Putamen (tissue), 1 donor: ENCODE measurements around the gene VRK2.
"Not testable (repeated sequence)": the region's sequence is repeated elsewhere in the genome, so short reads cannot be mapped to it uniquely, and the experiment has no call there.

ENCODE experiments used
- DNase-seq: peaks from one replicate; pipeline ENCODE4 v3.0.0-alpha.2; 2016; ENCODE audit warnings: low spot score

VRK2 gene

GRCh38 chr2:58055033-58055786, 8.6 kb downstream of the VRK2 start:
- no peak for DNase-seq

DNA sequence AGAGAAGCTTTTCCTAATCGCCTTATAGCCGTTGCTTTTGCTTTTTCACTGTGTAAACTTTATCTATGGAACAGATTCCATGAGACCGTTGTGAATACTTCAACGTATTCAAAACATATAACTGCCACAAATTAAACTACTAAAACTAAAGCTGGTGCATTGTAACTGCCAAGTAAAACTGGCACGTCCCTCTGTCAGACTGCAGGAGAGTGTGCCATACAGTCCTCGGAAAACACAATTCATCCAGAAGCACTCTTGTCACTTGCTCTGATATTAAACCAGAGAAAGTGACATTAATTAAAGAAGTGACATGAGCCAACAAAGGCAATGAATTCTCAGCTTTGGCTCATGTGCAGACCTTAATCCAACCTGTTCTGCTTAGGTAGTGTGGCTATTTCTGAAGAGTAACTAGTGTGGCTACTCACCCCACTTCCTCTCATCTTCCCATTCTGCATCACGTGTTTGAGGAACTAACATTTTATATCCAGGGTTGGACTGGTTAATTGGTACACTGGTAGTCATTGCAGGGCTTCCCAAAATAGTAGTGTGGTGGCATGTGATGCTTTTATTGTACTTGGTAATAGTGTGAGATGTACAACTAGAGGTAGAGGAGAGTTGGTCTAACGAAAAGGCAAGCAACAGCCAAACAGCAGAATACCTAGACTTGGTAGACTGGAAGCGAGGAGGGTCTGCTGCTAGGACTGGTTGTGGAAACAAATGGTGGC, 9.7 kb downstream of the VRK2 start:
- DNase-seq, result no peak

GRCh38 chr2:58057707-58058530, 11.3 kb downstream of the VRK2 start:
- peak; percentile 36 for DNase-seq

- DNase-seq, result peak; percentile 41
Observed at GRCh38 chr2:58063641-58064040, 17.0 kb downstream of the VRK2 start.

DNA sequence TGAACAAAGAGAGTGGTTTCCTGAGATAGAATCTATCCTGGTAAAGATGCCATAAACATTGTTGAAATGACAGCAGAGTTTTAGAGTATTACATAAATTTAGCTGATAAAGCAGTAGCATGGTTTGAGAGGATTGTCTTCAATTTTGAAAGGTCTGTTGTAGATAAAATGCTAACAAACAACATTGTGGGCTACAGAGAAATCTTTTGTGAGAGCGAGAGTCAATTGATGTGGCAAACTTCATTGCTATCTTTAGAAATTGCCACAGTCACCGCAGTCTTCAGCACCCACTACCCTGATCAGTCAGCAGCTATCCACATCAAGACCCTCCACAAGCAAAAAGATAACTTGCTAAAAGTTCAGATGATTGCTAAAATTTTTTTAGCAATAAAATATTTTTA, 17.5 kb downstream of the VRK2 start:
- DNase-seq, result no peak

GRCh38 chr2:58065248-58065647, 18.6 kb downstream of the VRK2 start:
- no peak for DNase-seq

DNA sequence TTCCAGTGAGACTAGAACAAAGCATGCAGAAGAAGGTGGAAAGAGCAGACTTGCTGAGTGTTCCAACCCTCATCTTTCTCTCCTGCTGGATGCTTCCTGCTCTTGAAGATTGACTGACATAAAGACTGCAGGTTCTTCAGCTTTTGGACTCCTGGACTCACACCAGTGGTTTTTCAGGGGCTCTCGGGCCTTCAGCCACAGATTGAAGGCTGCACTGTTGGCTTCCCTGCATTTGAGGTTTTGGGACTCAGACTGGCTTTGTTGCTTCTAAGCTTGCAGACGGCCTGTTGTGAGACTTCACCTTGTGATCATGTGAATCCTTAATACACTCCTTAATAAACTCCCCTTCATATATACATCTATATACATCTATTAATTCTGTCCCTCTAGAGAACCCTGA, 20.4 kb downstream of the VRK2 start:
- no peak for DNase-seq

DNA sequence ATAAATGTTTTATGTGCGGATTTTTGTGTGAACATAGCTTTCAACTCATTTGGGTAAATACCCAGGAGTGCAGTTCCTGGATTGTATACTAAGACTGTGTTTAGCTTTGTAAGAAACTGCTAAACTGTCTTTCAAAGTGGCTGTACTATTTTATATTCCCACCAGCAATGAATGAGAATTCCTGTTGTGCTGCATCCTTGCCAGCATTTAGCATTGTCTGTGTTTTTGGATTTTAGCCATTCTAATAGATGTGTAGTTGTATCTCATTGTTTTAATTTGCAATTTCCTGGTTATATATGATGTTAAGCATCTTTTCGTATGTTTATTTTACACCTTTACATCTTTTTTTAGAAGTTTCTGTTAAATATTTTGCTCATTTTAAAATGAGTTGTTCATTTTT, 24.2 kb downstream of the VRK2 start:
- no peak for DNase-seq

GRCh38 chr2:58072102-58072501, 25.5 kb downstream of the VRK2 start:
- DNase-seq, result no peak

- DNase-seq, result no peak
Observed at GRCh38 chr2:58073008-58073407, 26.4 kb downstream of the VRK2 start.

GRCh38 chr2:58073751-58074150, 27.1 kb downstream of the VRK2 start:
- DNase-seq, result no peak

DNA sequence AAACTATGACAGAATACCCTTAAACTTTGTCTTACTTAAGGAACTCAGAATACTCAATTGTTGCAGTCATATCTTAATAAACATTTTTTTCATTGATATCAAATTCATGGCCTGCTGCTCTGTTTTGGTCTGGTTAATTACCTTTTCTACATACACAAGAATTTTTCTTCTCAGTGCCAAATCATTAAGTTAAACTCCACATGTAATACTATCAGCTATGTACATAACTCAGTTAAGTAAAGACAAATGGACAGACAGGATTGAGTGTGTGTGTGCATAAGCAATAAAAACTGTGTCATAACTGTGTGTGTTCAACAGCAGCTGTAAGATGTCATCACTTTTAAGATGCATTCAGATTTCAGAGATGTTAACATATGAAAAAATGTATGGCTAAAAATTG, 34.4 kb downstream of the VRK2 start:
- DNase-seq, result no peak

DNA sequence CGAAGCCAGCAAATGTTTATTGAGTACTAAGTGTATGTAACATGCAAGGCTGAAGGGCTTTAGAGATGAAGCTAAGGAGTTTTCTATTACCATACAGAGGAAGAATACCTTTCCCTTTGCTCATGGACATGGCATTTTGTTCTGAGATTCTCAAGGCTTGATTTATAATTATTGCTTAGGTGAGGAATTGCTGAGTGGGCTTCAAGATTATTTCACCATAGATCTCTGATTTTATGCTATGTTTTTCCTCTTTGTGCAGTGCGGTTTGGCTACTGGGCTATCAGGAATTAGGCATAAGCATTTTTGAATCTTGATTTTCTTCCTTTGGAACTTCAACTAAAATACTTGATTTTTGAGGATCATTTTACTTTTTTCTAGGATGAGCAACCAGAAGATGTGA, 42.5 kb downstream of the VRK2 start:
- no peak for DNase-seq

GRCh38 chr2:58092772-58093171, 46.2 kb downstream of the VRK2 start:
- not testable (repeated sequence) for DNase-seq

GRCh38 chr2:58097025-58097424, 50.4 kb downstream of the VRK2 start:
- no peak for DNase-seq

DNA sequence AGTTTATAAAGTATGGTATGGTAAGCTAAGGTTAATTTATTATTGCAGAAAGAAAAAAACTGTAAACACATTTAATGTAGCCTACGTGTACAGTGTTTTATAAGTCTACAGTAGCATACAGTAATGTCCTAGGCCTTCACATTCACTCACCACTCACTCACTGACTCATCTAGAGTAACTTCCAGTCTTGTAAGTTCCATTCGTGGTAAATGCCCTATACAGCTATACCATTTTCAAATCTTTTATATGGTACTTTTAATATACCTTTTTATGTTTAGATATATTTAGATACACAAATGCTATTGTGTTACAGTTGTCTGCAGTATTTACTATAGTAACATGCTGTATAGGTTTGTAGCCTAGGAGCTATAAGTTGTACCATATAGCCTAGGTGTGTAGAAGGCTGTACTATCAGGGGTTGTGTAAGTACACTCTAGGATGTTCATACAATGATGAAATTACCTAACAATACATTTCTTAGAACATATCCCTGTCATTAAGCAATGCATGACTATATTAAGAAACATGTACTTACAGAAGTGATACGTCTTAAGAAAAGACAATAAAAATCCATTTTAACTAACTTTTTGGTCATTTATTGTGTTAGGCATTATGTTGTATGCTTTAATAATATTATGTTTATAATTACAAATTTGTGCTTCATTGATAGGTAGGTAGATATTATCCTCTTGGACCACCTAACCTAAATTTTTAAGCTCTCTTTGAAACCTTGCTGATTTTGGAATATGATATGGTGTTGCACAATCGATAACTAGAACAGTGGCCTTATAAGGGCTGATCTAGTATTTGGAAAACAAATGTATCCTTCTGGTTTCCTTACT, 51.9 kb downstream of the VRK2 start:
- DNase-seq, result no peak

- DNase-seq, result no peak
Observed at GRCh38 chr2:58099096-58099769, 52.6 kb downstream of the VRK2 start.

GRCh38 chr2:58101500-58101899, 54.9 kb downstream of the VRK2 start:
- DNase-seq, result no peak

- DNase-seq, result no peak
Observed at GRCh38 chr2:58106896-58107295, 60.3 kb downstream of the VRK2 start.

DNA sequence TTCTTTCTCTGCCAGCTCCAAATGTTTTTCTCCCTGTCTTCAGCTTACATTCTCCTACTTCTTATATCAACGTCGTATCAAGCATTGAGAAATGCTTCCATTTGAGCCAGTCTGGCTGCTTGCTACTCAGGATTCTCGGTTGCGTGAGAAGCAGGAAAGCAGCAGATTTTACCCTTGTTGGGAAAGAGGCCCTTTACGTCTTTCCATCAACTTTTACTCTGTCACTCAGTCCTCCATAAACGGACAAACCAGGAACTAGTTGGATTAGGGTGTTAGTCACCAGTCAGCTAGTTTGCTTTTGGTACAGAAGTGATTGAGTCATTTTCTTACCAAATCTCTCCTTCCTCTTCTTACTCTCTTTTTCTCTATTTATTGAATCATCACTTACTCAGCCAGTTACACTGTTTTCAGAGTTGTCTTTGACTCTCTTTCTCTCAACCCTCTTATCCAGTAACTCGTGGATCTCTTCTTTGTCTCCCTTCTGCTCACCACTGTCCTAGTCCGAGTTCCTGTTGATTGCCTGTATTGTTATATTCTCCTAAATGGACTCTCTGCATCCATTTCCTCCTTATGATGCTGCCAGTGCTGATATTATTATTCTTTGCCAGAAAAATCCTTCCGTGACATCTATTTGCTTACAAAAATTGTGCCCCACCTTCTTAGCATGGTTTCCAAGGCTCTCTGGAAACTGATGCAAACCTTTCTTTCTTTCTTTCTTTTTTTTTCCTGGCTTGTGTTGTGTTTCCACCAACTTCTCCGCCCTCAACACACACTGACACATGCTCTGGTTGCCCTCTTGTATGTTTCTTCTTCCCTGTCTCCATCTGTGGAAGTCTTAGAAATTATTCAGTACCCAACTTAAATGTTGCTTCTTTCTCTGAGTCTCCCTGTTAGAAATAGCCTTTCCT, 61.5 kb downstream of the VRK2 start:
- no peak for DNase-seq
